Gastroesophageal sphincter (tissue), 4 donors: Measurements from ENCODE around the gene TMEM174. TPM values are rescaled to one million over a fixed set of nuclear protein-coding genes. Genes with fewer than 3 reads are reported as not detected.

Source experiments
- ATAC-seq: fragments of 150-250 bp; one replicate; pipeline ENCODE4 v1.9.1; 2016; ENCODE audit warnings: mild to moderate bottlenecking, moderate library complexity
- H3K27ac ChIP-seq, 4 donors: fragments of 200-600 bp; sonication (generic) in 3 of 4; 1 replicate in 3 of 4; 2 replicates in 1 of 4; pipeline ENCODE4 v1.5.1; 2016 to 2019
- H3K27me3 ChIP-seq: fragments of 200-600 bp; sonication (generic); one replicate; pipeline ENCODE4 v1.5.1; 2019
- H3K36me3 ChIP-seq, 2 donors: fragments of 200-600 bp; sonication (generic); one replicate each; pipeline ENCODE4 v1.5.1; 2019; ENCODE audit warnings: control low read depth in 1 of 2
- H3K4me1 ChIP-seq, 3 donors: fragments of 200-600 bp; sonication (generic); 1 replicate in 2 of 3; 2 replicates in 1 of 3; pipeline ENCODE4 v1.5.1; 2016 to 2019; ENCODE audit warnings: control low read depth in 2 of 3
- H3K4me3 ChIP-seq, 2 donors: fragments of 200-600 bp; sonication (generic); one replicate each; pipeline ENCODE4 v1.5.1; 2019; ENCODE audit warnings: mild to moderate bottlenecking in 1 of 2, moderate library complexity in 1 of 2
- H3K9me3 ChIP-seq, 3 donors: fragments of 200-600 bp; sonication (generic); one replicate each; pipeline ENCODE4 v1.5.1; 2017 to 2019; ENCODE audit warnings: control low read depth in 2 of 3
- EP300 ChIP-seq: sonication (generic); formaldehyde crosslinking; IDR thresholded peaks from one replicate; pipeline ENCODE4 v1.6.1; 2017; ENCODE audit warnings: antibody characterized with exemption, mild to moderate bottlenecking
- POLR2A ChIP-seq, 2 donors: fragments of 450-650 bp; IDR thresholded peaks; one replicate each; pipeline ENCODE4 v1.6.1; 2017; ENCODE audit warnings: antibody characterized with exemption in 2 of 2, mild to moderate bottlenecking in 2 of 2, moderate library complexity in 1 of 2
- POLR2AphosphoS5 ChIP-seq: sonication (generic); formaldehyde crosslinking; IDR thresholded peaks from one replicate; pipeline ENCODE4 v1.6.1; 2017; ENCODE audit warnings: antibody characterized with exemption
- WGBS, 2 donors: methylation state at CpG; one replicate each; pipeline ENCODE4 v1.1.5; 2018; ENCODE audit warnings: low coverage in 1 of 2; 5-methylcytosine and 5-hydroxymethylcytosine counted together
- total RNA-seq, 4 donors: library from RNA; depleted of rRNA; stranded (reverse); fragments of >200 nt; gene quantifications; one replicate each; pipeline ENCODE4 v1.1.0, GENCODE V29; 2016
- TF ChIP-seq, protein P1 (sequence below), 4 experiments: fragments of 200-600 bp in 2 of 4; fragments of 450-650 bp in 2 of 4; sonication (generic) in 1 of 4; IDR thresholded peaks; one replicate each; pipeline ENCODE4 v1.5.1; 2017 to 2019; ENCODE audit warnings: antibody characterized with exemption in 4 of 4, mild to moderate bottlenecking in 2 of 4, moderate library complexity in 2 of 4

TMEM174 gene
- total RNA-seq, 4 donors from 2014 or later = not detected

DNA sequence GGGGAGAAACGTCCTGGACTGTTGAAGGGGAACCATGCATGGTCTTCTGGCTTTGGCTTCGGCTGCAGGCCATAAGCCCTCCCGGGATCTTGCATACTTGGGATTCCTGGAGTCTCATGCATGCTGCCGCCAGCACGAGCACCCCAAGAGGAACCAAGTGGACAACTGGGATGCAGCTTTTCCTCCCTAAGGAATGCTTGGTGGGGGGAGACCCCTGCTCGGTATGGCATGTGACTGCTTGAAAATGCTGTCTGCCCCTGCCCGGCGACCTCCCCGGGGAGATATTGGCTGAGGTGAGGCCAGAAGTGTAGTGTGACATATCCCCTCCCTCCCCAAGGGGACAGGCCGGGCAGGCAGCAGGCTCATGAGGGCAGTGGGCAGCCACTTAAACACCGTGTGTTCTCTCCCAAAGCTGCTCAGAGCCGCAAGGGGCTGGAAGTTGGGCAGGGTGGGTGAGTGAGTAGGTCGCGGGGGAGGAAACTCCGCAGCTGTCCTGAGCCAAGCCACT, 36.9 kb upstream of the TMEM174 start:
- H3K4me3 ChIP-seq = no peak overlapping the region
- no peak for ATAC-seq
- H3K36me3 ChIP-seq = no peaks in the 10 kb centered on the region
- no peaks in the 10 kb centered on the region for H3K4me1 ChIP-seq
- WGBS, 2 donors = 20 to 65% methylated on average over 1 to 2 of the region's 15 CpGs
- H3K9me3 ChIP-seq = no peaks in the 10 kb centered on the region
- H3K27ac ChIP-seq = no peak overlapping the region
- peaks cover 27% of the 10 kb centered on the region for H3K27me3 ChIP-seq
- TF ChIP-seq EP300 (no peak), POLR2AphosphoS5 (no peak), POLR2A (IDR thresholded peaks at IDR 0.05) (no peak)
- TF ChIP-seq, protein P1, sequence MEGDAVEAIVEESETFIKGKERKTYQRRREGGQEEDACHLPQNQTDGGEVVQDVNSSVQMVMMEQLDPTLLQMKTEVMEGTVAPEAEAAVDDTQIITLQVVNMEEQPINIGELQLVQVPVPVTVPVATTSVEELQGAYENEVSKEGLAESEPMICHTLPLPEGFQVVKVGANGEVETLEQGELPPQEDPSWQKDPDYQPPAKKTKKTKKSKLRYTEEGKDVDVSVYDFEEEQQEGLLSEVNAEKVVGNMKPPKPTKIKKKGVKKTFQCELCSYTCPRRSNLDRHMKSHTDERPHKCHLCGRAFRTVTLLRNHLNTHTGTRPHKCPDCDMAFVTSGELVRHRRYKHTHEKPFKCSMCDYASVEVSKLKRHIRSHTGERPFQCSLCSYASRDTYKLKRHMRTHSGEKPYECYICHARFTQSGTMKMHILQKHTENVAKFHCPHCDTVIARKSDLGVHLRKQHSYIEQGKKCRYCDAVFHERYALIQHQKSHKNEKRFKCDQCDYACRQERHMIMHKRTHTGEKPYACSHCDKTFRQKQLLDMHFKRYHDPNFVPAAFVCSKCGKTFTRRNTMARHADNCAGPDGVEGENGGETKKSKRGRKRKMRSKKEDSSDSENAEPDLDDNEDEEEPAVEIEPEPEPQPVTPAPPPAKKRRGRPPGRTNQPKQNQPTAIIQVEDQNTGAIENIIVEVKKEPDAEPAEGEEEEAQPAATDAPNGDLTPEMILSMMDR (IDR thresholded peaks at IDR 0.05) = no peak

DNA sequence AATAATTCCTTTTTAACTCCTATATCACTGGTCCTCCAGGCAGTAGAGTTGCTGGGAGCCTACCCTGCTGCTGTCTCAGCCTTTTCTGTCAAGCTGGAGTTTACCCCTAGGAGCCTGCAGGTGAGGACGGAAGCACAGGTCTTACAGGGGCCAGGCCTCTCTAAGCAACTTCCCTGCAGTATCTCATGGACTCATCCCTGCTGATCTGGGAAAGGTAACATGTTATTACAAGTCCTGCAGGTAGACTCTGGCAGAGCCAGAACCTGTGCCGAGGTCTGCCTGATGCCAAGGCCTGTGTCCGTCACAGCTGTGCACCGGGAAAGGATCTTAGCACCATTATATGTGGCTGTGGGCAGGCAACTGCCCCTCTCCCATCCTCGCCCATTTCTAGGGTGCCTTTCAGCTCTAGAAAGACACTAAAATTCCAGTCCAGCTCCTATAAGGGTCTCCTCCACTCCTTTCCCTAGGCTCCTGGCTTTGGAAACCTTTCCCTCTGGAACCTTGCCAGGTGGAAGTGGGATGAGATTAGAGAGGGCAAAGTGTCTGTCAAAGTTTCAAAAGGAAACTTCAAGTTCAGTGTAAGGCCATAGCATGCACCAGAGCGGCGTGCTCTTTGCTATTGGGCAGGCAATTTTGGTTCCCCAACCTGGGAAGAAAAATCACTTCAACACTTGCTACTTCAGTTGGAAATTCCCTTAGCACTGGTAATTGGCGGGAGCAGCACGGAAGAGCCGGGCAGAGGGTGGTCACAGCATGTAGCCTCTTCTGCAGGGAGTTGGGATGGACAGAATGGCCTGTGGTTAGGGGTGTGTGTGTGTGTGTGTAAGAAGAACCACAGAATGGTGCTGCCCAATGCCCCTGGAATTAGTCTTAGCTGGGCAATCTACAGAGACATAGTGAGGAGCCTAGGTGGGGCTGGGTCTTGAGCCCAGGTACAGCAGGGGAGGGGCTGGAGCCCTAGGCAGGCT, 35.1 kb upstream of the TMEM174 start:
- no peak for ATAC-seq
- no peaks in the 10 kb centered on the region for H3K9me3 ChIP-seq
- peaks cover 27% of the 10 kb centered on the region for H3K27me3 ChIP-seq
- H3K4me3 ChIP-seq = no peak overlapping the region
- TF ChIP-seq, protein P1 (IDR thresholded peaks at IDR 0.05) = no peak
- no peak for TF ChIP-seq POLR2A (IDR thresholded peaks at IDR 0.05)
- TF ChIP-seq EP300 = no peak
- no peak for TF ChIP-seq POLR2AphosphoS5
- H3K4me1 ChIP-seq = no peaks in the 10 kb centered on the region
- no peak overlapping the region for H3K27ac ChIP-seq
- 60% methylated on average over 2 of the region's 10 CpGs; no CpG with 5 or more reads in 1 of the 2 donors for WGBS, 2 donors
- no peaks in the 10 kb centered on the region for H3K36me3 ChIP-seq

DNA sequence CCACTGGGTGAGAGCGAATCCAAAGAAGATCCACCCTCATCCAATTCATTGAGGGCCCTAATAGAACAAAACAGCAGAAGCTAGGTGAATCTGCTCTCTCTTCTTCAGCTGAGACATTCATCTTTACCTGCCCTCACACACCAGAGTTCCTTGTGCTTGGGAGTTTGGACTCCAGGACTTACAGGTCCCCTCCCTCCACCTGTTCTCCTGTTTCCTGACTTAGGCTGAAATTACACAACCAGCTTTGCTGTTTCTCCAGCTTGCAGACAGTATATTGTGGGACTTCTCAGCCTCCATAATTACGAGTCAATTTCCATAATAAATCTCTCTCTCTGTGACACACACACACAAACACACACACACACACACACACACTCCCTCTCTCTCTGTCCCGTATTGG, 33.5 kb upstream of the TMEM174 start:
- Histone ChIP-seq H3K9me3 (no peaks in the 10 kb centered on the region), H3K27ac (no peak overlapping the region), H3K4me3 (no peak overlapping the region), H3K27me3 (peaks cover 27% of the 10 kb centered on the region), H3K36me3 (no peaks in the 10 kb centered on the region), H3K4me1 (no peaks in the 10 kb centered on the region)
- ATAC-seq = no peak
- TF ChIP-seq POLR2AphosphoS5 = no peak
- no peak for TF ChIP-seq EP300
- TF ChIP-seq POLR2A (IDR thresholded peaks at IDR 0.05) = no peak
- TF ChIP-seq, protein P1 (IDR thresholded peaks at IDR 0.05) = no peak
- 56 to 100% methylated on average over 1 to 3 of the region's 3 CpGs for WGBS, 2 donors

DNA sequence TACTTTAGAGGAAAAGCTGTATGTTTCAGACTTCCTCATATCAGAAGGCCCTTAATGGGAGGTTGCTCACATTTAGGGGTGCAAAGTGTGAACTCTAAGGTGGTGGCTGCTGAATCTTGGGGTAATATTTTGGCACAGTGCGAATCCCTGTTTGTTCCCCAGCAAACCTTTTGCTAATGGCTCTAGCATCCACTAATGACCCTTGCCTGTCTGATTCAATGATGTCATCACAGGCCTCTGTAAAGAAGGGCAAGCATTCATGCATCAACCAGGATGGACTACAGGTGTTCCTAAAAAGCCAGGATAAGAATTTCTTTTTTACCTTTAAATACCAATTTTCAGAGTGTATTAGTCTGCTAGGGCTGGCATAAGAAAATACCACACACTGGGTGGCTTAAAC, 32.2 kb upstream of the TMEM174 start:
- Histone ChIP-seq H3K4me1 (no peaks in the 10 kb centered on the region), H3K36me3 (no peaks in the 10 kb centered on the region), H3K27me3 (peaks cover 25% of the 10 kb centered on the region), H3K9me3 (no peaks in the 10 kb centered on the region), H3K27ac (no peak overlapping the region), H3K4me3 (no peak overlapping the region)
- 80 to 100% methylated on average over 1 of the region's 1 CpG for WGBS, 2 donors
- ATAC-seq = no peak
- TF ChIP-seq EP300 (no peak), POLR2AphosphoS5 (no peak), POLR2A (IDR thresholded peaks at IDR 0.05) (no peak)
- TF ChIP-seq, protein P1 (IDR thresholded peaks at IDR 0.05) = no peak

DNA sequence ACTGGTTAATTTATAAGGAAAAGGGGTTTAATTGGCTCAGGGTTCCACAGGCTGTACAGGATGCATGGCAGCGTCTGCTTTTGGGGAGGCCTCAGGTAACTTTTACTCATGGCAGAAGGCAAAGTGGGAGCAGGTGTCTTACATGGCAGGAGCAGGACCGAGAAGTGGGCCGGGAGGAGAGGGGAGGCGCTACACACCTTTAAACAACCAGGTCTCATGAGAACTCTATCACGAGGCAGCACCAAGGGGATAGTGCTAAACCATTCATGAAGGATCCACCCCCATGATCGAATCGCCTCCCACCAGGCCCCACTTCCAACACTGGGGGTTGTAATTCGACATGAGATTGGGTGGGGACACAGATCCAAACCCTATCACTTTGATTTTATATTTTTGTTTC, 31.0 kb upstream of the TMEM174 start:
- 74 to 82% methylated on average over 5 to 6 of the region's 8 CpGs for WGBS, 2 donors
- TF ChIP-seq, protein P1 (IDR thresholded peaks at IDR 0.05) = no peak
- TF ChIP-seq POLR2A (IDR thresholded peaks at IDR 0.05) (no peak), EP300 (no peak), POLR2AphosphoS5 (no peak)
- Histone ChIP-seq H3K4me3 (no peak overlapping the region), H3K27me3 (peaks cover 13% of the 10 kb centered on the region), H3K4me1 (no peaks in the 10 kb centered on the region), H3K27ac (no peak overlapping the region), H3K36me3 (no peaks in the 10 kb centered on the region), H3K9me3 (no peaks in the 10 kb centered on the region)
- ATAC-seq = no peak
